OCI-M2 (cell line): ENCODE data around the gene AFF2.

Experiments
- DNase-seq: peaks from one replicate; lab custom pipeline; 2025; ENCODE audit not compliant: unreplicated experiment; lab: John Stamatoyannopoulos, UW

Gene AFF2

GRCh38 chrX:148580016-148580415 lies 79.6 kb downstream of the AFF2 start:
- no peak for DNase-seq

- DNase-seq, result no peak
These were observed 81.9 kb downstream of the AFF2 start for GRCh38 chrX:148582353-148582752.

- DNase-seq, result no peak
These were observed 88.4 kb downstream of the AFF2 start for GRCh38 chrX:148588649-148589310.

- no peak for DNase-seq
These were observed 92.2 kb downstream of the AFF2 start for GRCh38 chrX:148592595-148592994.

- DNase-seq, result no peak
These were observed 92.7 kb downstream of the AFF2 start for GRCh38 chrX:148593146-148593545.

- no peak for DNase-seq
These were observed 93.6 kb downstream of the AFF2 start for GRCh38 chrX:148593987-148594386.

- DNase-seq, result no peak
These were observed 99.0 kb downstream of the AFF2 start for GRCh38 chrX:148599404-148599803.

- DNase-seq, result no peak
These were observed 99.7 kb downstream of the AFF2 start for GRCh38 chrX:148600131-148600530.

GRCh38 chrX:148600581-148600980 lies 100.2 kb downstream of the AFF2 start:
- DNase-seq, result no peak

GRCh38 chrX:148601034-148601433 lies 100.6 kb downstream of the AFF2 start:
- no peak for DNase-seq

- no peak for DNase-seq
These were observed 109.3 kb downstream of the AFF2 start for GRCh38 chrX:148609515-148610327.

GRCh38 chrX:148610328-148610698 lies 109.9 kb downstream of the AFF2 start:
- no peak for DNase-seq

GRCh38 chrX:148611993-148612392 lies 111.6 kb downstream of the AFF2 start:
- no peak for DNase-seq

- DNase-seq, result no peak
These were observed 112.0 kb downstream of the AFF2 start for GRCh38 chrX:148612431-148612830.

- DNase-seq, result no peak
These were observed 113.2 kb downstream of the AFF2 start for GRCh38 chrX:148613636-148614035.

GRCh38 chrX:148615491-148615890 lies 115.1 kb downstream of the AFF2 start:
- no peak for DNase-seq

- DNase-seq, result no peak
These were observed 118.3 kb downstream of the AFF2 start for GRCh38 chrX:148618470-148619445.

GRCh38 chrX:148620023-148620422 lies 119.6 kb downstream of the AFF2 start:
- DNase-seq, result no peak

GRCh38 chrX:148624951-148625474 lies 124.6 kb downstream of the AFF2 start:
- DNase-seq, result no peak

GRCh38 chrX:148628621-148629020 lies 128.2 kb downstream of the AFF2 start:
- DNase-seq, result no peak

- DNase-seq, result no peak
These were observed 129.0 kb downstream of the AFF2 start for GRCh38 chrX:148629434-148629833.
